Astrocyte of the spinal cord (primary cell): ENCODE measurements around the gene LY86.

ENCODE experiments used
- DNase-seq: peaks from one replicate; pipeline ENCODE4 v3.0.0; 2011; ENCODE audit warnings: low read depth, low spot score
- H3K4me3 ChIP-seq: 2 replicates; pipeline ENCODE4 v1.5.1; 2011; ENCODE audit warnings: low read depth, mild to moderate bottlenecking, low read length, moderate library complexity
- CTCF ChIP-seq: IDR thresholded peaks from 2 replicates; pipeline ENCODE4 v1.5.1; 2012; ENCODE audit warnings: low read depth, mild to moderate bottlenecking, low read length, inconsistent platforms
- in situ Hi-C: cut with HindIII; loops from 2 replicates; pipeline ENCODE4 v1.10.0; 2017; ENCODE audit warnings: low sequenced_read_pairs

LY86 gene

DNA sequence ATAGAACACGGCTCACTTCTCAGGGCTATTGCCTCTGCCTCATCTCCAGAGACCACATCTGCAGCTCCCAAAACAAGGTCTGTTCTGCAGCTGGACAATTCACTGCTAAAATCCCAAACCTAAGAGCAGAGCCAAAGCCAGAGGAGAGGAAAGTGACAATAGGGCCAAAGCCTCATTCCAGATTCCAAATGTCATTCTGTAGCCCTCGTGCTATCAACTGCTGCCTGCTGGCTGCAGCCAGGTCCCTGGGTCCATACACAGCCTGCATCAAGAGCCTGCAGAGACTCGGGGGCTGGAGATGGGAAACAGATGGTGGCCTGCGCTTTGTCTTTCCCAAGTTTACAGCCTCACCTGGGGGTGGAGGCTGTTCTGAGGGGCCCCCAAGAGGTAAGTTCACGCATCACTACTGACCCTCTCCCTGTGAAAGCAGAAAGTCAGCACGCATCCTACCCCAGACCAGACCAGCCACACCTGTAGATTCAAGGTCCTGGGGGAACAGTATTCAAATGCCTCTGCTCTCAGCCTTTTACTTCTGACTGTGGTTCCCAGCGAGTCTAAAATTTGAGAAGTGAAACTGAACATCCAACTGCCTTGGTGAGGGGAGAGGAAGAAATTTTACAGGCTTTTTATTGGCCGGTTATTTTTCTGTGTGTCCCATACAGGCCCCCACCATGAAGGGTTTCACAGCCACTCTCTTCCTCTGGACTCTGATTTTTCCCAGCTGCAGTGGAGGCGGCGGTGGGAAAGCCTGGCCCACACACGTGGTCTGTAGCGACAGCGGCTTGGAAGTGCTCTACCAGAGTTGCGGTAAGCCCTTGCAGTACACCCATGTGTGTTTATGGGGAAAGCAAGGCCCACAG is at the start of gene LY86:
TSS of gene LY86 (plus strand) at position 657 of the 860 bp plus-strand sequence. CDS start at position 672, 15 bp downstream.
- in situ Hi-C loops, result no loop called here
- no peak for DNase-seq
- H3K4me3 ChIP-seq, result no peak within 1 kb of the TSS
- TF ChIP-seq CTCF, result no peak

DNA sequence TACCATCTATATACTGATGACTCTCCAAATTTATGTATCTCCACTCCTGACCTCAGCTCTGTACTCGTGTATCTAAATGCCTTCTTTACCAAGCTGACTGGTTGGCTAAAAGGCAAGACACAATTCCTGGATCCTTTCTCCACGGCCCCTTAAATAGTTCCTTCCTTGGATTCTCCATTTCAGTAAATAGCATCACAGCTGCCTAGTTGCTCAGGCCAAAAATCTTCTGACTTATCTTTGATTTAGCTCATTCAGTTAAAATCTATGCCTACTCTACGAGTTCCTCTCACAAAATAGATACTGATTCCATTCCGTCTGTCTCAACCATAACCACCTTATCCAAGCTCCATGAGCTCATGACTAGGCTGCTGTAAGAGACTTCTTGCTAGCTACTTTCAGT is 49.5 kb upstream of the LY86 start:
- H3K4me3 ChIP-seq, result no peak overlapping the region
- in situ Hi-C loops, result no loop called here
- no peak for TF ChIP-seq CTCF
- no peak for DNase-seq

DNA sequence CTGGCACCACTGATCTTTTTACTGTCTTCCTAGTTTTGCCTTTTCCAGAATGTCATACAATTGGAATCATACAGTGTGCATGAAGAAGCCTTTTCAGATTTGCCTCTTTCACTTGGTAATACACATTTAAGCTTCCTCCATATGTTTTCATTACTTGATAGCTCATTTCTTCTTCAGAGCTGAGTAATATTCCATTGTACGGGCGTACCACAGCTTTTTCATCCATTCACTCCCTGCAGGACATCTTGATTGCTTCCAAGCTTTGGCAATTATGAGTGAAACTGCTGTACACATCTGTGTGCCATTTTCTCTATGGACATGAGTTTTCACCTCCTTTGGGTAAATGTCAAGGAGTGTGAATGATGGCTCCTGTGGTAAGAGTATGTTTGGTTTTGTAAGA is 46.2 kb upstream of the LY86 start:
- no peak for DNase-seq
- no peak for TF ChIP-seq CTCF
- in situ Hi-C loops, result no loop called here
- H3K4me3 ChIP-seq, result no peak overlapping the region

- no peak for TF ChIP-seq CTCF
- in situ Hi-C loops, result no loop called here
- DNase-seq, result no peak
- H3K4me3 ChIP-seq, result no peak overlapping the region
Measured at GRCh38 chr6:6543181-6543879, 45.2 kb upstream of the LY86 start.

DNA sequence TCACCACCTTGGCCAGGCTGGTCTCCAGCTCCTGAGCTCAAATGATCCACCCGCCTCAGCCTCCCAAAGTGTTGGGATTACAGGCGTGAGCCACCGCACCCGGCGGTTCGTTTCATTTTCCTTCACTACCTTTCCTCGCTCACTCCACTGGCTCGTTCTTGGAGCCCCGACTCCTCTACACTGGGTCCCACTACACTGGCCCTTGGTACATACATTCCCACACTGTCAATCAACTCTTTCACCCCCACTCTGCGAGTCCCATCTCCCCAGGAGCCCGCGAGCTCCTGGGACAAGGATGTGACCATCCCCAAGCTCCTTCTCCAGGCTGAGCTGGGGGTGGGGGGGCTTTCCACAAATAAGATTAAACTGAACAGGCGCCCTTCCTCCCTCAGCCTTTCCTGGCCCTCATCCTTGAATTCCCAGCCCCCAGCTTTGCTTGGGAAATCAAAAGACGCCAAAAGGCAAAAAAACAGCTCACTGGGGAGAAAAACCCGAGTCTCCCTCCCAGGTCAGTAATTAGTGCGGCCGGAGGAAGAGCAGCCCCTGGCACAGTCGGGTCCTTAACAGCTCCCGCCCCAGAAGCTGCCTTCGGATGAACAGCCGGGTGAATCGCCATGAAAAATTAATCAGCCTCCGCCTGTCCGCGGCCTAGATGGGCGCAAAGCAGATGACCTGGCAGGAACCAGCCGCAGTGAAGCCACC is 42.8 kb upstream of the LY86 start:
- in situ Hi-C loops, result no loop called here
- no peak for DNase-seq
- no peak for TF ChIP-seq CTCF
- H3K4me3 ChIP-seq, result no peak overlapping the region

- no peak for TF ChIP-seq CTCF
- peak overlapping the region; percentile 22 for H3K4me3 ChIP-seq
- DNase-seq, result peak; percentile 13
- in situ Hi-C loops, result no loop called here
Measured at GRCh38 chr6:6546318-6547109, 42.0 kb upstream of the LY86 start.
